Keratinocyte (primary cell): ENCODE data around the gene ANKRD53.

ENCODE experiments used
- EZH2 ChIP-seq: IDR thresholded peaks from one replicate; pipeline ENCODE4 v1.6.1; 2012; ENCODE audit warnings: inconsistent platforms, mild to moderate bottlenecking, low read length, moderate library complexity
- TF ChIP-seq, protein P1 (sequence below), 3 experiments: IDR thresholded peaks in 1 of 3; conservative IDR thresholded peaks in 1 of 3; optimal IDR thresholded peaks in 1 of 3; 2 replicates in 2 of 3; 3 replicates in 1 of 3; pipeline versions ENCODE3 to v1.5.1; 2011; ENCODE audit warnings: low read length in 3 of 3, mild to moderate bottlenecking in 3 of 3, moderate library complexity in 2 of 3, control low read depth in 1 of 3, inconsistent platforms in 1 of 3; ENCODE audit not compliant: insufficient read depth in 2 of 3; ENCODE audit errors: extremely low read depth in 1 of 3

DNA sequence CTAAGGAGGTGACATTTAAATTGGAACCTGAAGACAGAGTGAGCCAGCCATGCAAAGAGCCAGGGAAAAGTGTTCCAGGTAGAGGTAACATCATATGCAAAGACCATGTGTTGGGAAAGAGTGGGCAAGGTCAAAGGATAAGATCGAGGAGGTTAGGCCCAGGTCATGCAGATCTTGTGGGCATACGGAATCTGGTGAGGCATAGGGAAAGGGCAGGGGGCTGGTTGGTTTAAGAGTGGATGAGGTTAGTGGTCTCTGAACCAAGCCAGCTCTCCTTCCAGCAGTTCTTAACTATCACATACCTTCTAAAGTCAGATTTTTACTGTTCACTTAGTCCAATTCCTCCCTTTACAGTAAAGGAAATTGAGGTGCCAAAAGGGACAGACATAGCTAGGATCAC lies 3.0 kb downstream of the ANKRD53 start:
- TF ChIP-seq, protein P1, sequence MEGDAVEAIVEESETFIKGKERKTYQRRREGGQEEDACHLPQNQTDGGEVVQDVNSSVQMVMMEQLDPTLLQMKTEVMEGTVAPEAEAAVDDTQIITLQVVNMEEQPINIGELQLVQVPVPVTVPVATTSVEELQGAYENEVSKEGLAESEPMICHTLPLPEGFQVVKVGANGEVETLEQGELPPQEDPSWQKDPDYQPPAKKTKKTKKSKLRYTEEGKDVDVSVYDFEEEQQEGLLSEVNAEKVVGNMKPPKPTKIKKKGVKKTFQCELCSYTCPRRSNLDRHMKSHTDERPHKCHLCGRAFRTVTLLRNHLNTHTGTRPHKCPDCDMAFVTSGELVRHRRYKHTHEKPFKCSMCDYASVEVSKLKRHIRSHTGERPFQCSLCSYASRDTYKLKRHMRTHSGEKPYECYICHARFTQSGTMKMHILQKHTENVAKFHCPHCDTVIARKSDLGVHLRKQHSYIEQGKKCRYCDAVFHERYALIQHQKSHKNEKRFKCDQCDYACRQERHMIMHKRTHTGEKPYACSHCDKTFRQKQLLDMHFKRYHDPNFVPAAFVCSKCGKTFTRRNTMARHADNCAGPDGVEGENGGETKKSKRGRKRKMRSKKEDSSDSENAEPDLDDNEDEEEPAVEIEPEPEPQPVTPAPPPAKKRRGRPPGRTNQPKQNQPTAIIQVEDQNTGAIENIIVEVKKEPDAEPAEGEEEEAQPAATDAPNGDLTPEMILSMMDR (optimal IDR thresholded peaks at IDR 0.05 in 1 of 3, IDR thresholded peaks at IDR 0.05 in 1 of 3, conservative IDR thresholded peaks at IDR 0.05 in 1 of 3; ENCODE audit: extremely low read depth in 1 of 3, insufficient read depth in 2 of 3, low read length in 3 of 3): no peak
- TF ChIP-seq EZH2: no peak
